Fibroblast of mammary gland (primary cell): Measurements from ENCODE around the gene RTEL1.

Experiments
- DNase-seq: peaks from one replicate; pipeline ENCODE4 v3.0.0-alpha.2; 2010; ENCODE audit warnings: low read depth
- H3K4me3 ChIP-seq: 2 replicates; pipeline ENCODE4 v1.5.1; 2011; ENCODE audit warnings: low read depth, mild to moderate bottlenecking, low read length, moderate library complexity; ENCODE audit not compliant: control insufficient read depth
- CTCF ChIP-seq: conservative IDR thresholded peaks from 2 replicates; pipeline ENCODE4 v1.5.1; 2011; ENCODE audit warnings: low read depth, low read length, inconsistent platforms; ENCODE audit not compliant: control insufficient read depth, insufficient read depth

Gene RTEL1

GRCh38 chr20:63734111-63734945 lies 76.2 kb downstream of the RTEL1 start:
- no peak overlapping the region for H3K4me3 ChIP-seq
- no peak for TF ChIP-seq CTCF
- no peak for DNase-seq

GRCh38 chr20:63734946-63735858 lies 77.1 kb downstream of the RTEL1 start:
- DNase-seq = no peak
- no peak overlapping the region for H3K4me3 ChIP-seq
- TF ChIP-seq CTCF = no peak

GRCh38 chr20:63735859-63736718 lies 78.0 kb downstream of the RTEL1 start, which contains the start of gene LIME1:
LIME1 (plus strand) TSS chr20:63736664; CDS start chr20:63737550, 886 bp downstream.
- no peak within 1 kb of the TSS for H3K4me3 ChIP-seq
- TF ChIP-seq CTCF = no peak
- no peak for DNase-seq

GRCh38 chr20:63736893-63737694 lies 79.0 kb downstream of the RTEL1 start:
- no peak for TF ChIP-seq CTCF
- DNase-seq = no peak
- no peak overlapping the region for H3K4me3 ChIP-seq

- no peak for DNase-seq
- TF ChIP-seq CTCF = no peak
- no peak overlapping the region for H3K4me3 ChIP-seq
Measured at GRCh38 chr20:63737695-63737944, 79.5 kb downstream of the RTEL1 start.
